ENCODE results near the gene KRT4.

KRT4 gene

DNA sequence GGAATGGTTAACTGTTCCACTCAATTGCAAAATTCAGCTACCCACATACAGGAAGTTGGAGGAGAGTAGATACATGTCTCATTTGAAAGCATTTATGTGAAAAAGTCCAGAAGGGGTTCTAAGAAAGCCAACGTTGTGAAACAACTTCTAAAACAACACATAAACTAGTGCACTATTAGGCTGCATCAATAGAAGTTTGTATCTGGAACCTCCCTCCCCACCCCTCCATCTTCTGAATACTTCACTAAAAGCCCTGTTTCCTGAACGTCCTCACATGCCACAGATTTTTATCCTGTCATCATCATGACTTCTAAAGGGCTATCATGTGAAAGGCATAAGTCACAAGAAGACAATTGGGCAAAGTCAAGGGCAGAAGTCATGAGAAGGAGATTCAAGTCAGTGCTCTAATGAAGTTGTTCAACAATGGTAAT, 14.7 kb upstream of the KRT4 start:
- Histone ChIP-seq H3K4me1 (ENCODE audit: control insufficient read depth, insufficient read depth, low read length) (no peaks in the 10 kb centered on the region), H3K4me3 (ENCODE audit: low read length) (no peak overlapping the region), H3K27me3 (ENCODE audit: control insufficient read depth, insufficient read depth, low read length) (no peaks in the 10 kb centered on the region), H3K9me3 (ENCODE audit: control insufficient read depth, insufficient read depth, low read length) (no peaks in the 10 kb centered on the region), H3K27ac (ENCODE audit: low read length) (no peak overlapping the region), H3K36me3 (ENCODE audit: control insufficient read depth, insufficient read depth, low read length) (no peaks in the 10 kb centered on the region)
- DNase-seq (ENCODE audit: low read depth, low spot score), result no peak
- no CpG with 5 or more reads among the region's 2 CpGs for WGBS (ENCODE audit: insufficient coverage, insufficient read length)

GRCh38 chr12:52828156-52828555, 14.2 kb upstream of the KRT4 start:
- Histone ChIP-seq H3K27ac (ENCODE audit: low read length) (no peak overlapping the region), H3K4me1 (ENCODE audit: control insufficient read depth, insufficient read depth, low read length) (no peaks in the 10 kb centered on the region), H3K4me3 (ENCODE audit: low read length) (no peak overlapping the region), H3K36me3 (ENCODE audit: control insufficient read depth, insufficient read depth, low read length) (no peaks in the 10 kb centered on the region), H3K27me3 (ENCODE audit: control insufficient read depth, insufficient read depth, low read length) (no peaks in the 10 kb centered on the region), H3K9me3 (ENCODE audit: control insufficient read depth, insufficient read depth, low read length) (no peaks in the 10 kb centered on the region)
- no peak for DNase-seq (ENCODE audit: low read depth, low spot score)

GRCh38 chr12:52827499-52828090, 13.7 kb upstream of the KRT4 start:
- no CpG with 5 or more reads among the region's 6 CpGs for WGBS (ENCODE audit: insufficient coverage, insufficient read length)
- Histone ChIP-seq H3K27ac (ENCODE audit: low read length) (no peak overlapping the region), H3K4me3 (ENCODE audit: low read length) (no peak overlapping the region), H3K36me3 (ENCODE audit: control insufficient read depth, insufficient read depth, low read length) (no peaks in the 10 kb centered on the region), H3K9me3 (ENCODE audit: control insufficient read depth, insufficient read depth, low read length) (no peaks in the 10 kb centered on the region), H3K4me1 (ENCODE audit: control insufficient read depth, insufficient read depth, low read length) (no peaks in the 10 kb centered on the region), H3K27me3 (ENCODE audit: control insufficient read depth, insufficient read depth, low read length) (no peaks in the 10 kb centered on the region)
- DNase-seq (ENCODE audit: low read depth, low spot score), result no peak

GRCh38 chr12:52826611-52827498, 12.9 kb upstream of the KRT4 start:
- H3K27ac ChIP-seq (ENCODE audit: low read length), result no peak overlapping the region
- DNase-seq (ENCODE audit: low read depth, low spot score), result peak; percentile 16
- H3K4me1 ChIP-seq (ENCODE audit: control insufficient read depth, insufficient read depth, low read length), result no peaks in the 10 kb centered on the region
- H3K27me3 ChIP-seq (ENCODE audit: control insufficient read depth, insufficient read depth, low read length), result no peaks in the 10 kb centered on the region
- no CpG with 5 or more reads among the region's 11 CpGs for WGBS (ENCODE audit: insufficient coverage, insufficient read length)
- H3K4me3 ChIP-seq (ENCODE audit: low read length), result no peak overlapping the region
- H3K9me3 ChIP-seq (ENCODE audit: control insufficient read depth, insufficient read depth, low read length), result no peaks in the 10 kb centered on the region
- no peaks in the 10 kb centered on the region for H3K36me3 ChIP-seq (ENCODE audit: control insufficient read depth, insufficient read depth, low read length)

DNA sequence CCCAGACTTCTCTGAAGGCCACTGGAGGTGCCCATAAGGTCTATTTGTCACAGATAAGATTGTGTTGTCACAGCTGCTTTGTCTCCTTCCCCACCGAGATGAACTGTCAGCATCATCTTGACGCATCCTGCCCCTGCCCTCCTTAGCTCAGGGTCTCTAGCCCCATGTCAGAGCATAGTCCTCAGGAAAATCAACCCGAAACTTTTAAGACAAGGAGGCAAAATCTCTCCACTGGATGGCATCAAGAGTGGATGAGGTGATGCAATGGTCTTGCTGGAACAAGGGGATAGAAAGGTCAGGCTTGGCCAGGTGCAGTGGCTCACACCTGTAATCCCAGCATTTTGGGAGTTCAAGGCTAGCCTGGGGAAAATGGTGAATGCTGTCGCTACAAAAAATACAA, 12.0 kb upstream of the KRT4 start:
- Histone ChIP-seq H3K27me3 (ENCODE audit: control insufficient read depth, insufficient read depth, low read length) (no peaks in the 10 kb centered on the region), H3K4me3 (ENCODE audit: low read length) (no peak overlapping the region), H3K36me3 (ENCODE audit: control insufficient read depth, insufficient read depth, low read length) (no peaks in the 10 kb centered on the region), H3K9me3 (ENCODE audit: control insufficient read depth, insufficient read depth, low read length) (no peaks in the 10 kb centered on the region), H3K27ac (ENCODE audit: low read length) (no peak overlapping the region), H3K4me1 (ENCODE audit: control insufficient read depth, insufficient read depth, low read length) (no peaks in the 10 kb centered on the region)
- DNase-seq (ENCODE audit: low read depth, low spot score), result no peak
- no CpG with 5 or more reads among the region's 4 CpGs for WGBS (ENCODE audit: insufficient coverage, insufficient read length)

DNA sequence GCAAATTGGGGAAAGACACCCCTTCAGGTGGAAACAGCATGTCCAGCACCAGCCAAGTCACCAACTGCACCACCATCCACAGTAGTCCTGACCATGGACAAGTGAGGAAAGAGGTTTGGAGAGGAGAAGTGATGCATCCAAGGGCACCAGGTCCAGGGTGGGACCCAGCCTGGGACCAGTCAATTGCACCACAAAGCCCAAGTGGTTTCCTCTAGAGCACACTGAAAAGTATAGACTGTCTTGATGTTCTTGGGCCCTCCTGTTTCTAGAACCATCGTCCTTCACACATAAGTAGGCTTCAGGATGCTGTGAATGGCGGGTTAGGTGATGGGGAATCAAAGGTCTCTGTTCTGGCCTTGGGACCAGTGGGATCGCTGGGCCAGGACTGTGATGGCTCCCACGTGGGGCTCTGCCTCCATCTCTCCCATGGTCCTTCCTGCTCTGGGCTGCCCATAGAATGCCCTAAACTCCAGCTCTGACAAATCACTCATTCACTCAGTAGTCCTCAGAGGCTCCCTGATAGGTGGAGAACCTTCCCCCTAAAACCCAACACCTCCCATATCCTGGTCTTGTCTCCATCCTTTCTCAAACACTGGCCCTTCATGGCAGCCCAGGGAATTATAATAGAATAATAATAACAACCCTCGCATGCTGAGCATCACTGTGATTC, 11.0 kb upstream of the KRT4 start:
- DNase-seq (ENCODE audit: low read depth, low spot score), result no peak
- H3K4me1 ChIP-seq (ENCODE audit: control insufficient read depth, insufficient read depth, low read length), result no peaks in the 10 kb centered on the region
- no peak overlapping the region for H3K4me3 ChIP-seq (ENCODE audit: low read length)
- no peak overlapping the region for H3K27ac ChIP-seq (ENCODE audit: low read length)
- H3K36me3 ChIP-seq (ENCODE audit: control insufficient read depth, insufficient read depth, low read length), result no peaks in the 10 kb centered on the region
- no CpG with 5 or more reads among the region's 5 CpGs for WGBS (ENCODE audit: insufficient coverage, insufficient read length)
- H3K27me3 ChIP-seq (ENCODE audit: control insufficient read depth, insufficient read depth, low read length), result no peaks in the 10 kb centered on the region
- H3K9me3 ChIP-seq (ENCODE audit: control insufficient read depth, insufficient read depth, low read length), result no peaks in the 10 kb centered on the region

GRCh38 chr12:52823761-52824450, 10.0 kb upstream of the KRT4 start:
- no peaks in the 10 kb centered on the region for H3K4me1 ChIP-seq (ENCODE audit: control insufficient read depth, insufficient read depth, low read length)
- no peaks in the 10 kb centered on the region for H3K27me3 ChIP-seq (ENCODE audit: control insufficient read depth, insufficient read depth, low read length)
- DNase-seq (ENCODE audit: low read depth, low spot score), result no peak
- no CpG with 5 or more reads among the region's 15 CpGs for WGBS (ENCODE audit: insufficient coverage, insufficient read length)
- H3K9me3 ChIP-seq (ENCODE audit: control insufficient read depth, insufficient read depth, low read length), result no peaks in the 10 kb centered on the region
- no peak overlapping the region for H3K4me3 ChIP-seq (ENCODE audit: low read length)
- no peaks in the 10 kb centered on the region for H3K36me3 ChIP-seq (ENCODE audit: control insufficient read depth, insufficient read depth, low read length)
- H3K27ac ChIP-seq (ENCODE audit: low read length), result no peak overlapping the region

DNA sequence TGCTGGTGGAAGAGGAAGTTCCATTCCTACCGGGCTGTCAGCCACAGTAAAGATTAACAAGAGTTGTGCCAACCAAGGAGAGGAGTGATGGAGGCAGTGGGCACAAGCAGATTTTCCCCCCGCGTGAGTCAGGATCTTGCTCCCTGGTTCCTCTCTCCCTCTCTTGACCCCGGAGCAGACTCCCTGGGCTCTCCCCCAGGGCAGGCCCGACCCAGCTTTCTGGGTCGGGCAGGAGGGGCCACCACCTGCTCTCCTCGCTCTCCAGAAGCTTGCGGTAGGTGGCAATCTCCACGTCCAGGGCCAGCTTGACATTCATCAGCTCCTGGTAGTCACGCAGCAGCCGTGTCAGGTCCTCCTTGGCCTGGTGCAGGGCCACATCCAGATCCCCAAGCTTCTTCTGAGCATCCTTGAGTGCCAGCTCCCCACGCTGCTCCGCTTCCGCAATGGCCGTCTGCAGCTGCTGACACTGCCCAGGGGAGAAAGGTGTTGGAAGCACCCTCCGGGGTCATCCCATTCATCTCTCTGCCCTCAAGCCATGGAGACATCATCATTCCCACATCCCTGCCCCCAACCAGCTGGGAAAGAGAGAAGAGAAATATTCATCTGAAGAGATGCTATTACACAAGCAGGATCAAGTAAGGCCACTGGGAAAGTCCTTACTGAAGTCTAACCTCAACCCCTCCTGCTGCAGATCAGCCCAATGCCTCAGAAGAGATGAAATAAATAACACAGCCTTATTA, 9.0 kb upstream of the KRT4 start:
- no peak for DNase-seq (ENCODE audit: low read depth, low spot score)
- Histone ChIP-seq H3K27me3 (ENCODE audit: control insufficient read depth, insufficient read depth, low read length) (no peaks in the 10 kb centered on the region), H3K36me3 (ENCODE audit: control insufficient read depth, insufficient read depth, low read length) (no peaks in the 10 kb centered on the region), H3K4me1 (ENCODE audit: control insufficient read depth, insufficient read depth, low read length) (no peaks in the 10 kb centered on the region), H3K9me3 (ENCODE audit: control insufficient read depth, insufficient read depth, low read length) (no peaks in the 10 kb centered on the region), H3K4me3 (ENCODE audit: low read length) (no peak overlapping the region), H3K27ac (ENCODE audit: low read length) (no peak overlapping the region)
- WGBS (ENCODE audit: insufficient coverage, insufficient read length), result no CpG with 5 or more reads among the region's 16 CpGs

GRCh38 chr12:52821826-52822660, 8.1 kb upstream of the KRT4 start:
- no peaks in the 10 kb centered on the region for H3K9me3 ChIP-seq (ENCODE audit: control insufficient read depth, insufficient read depth, low read length)
- H3K4me3 ChIP-seq (ENCODE audit: low read length), result no peak overlapping the region
- DNase-seq (ENCODE audit: low read depth, low spot score), result no peak
- no peaks in the 10 kb centered on the region for H3K36me3 ChIP-seq (ENCODE audit: control insufficient read depth, insufficient read depth, low read length)
- H3K27me3 ChIP-seq (ENCODE audit: control insufficient read depth, insufficient read depth, low read length), result no peaks in the 10 kb centered on the region
- no CpG with 5 or more reads among the region's 10 CpGs for WGBS (ENCODE audit: insufficient coverage, insufficient read length)
- no peaks in the 10 kb centered on the region for H3K4me1 ChIP-seq (ENCODE audit: control insufficient read depth, insufficient read depth, low read length)
- H3K27ac ChIP-seq (ENCODE audit: low read length), result no peak overlapping the region

Data from iPS DF 6.9 (cell line).